ENCODE measurements around the gene WHRN. TPM values are rescaled to one million over a fixed set of nuclear protein-coding genes. Genes with fewer than 3 reads are reported as not detected.

Gene WHRN
- total RNA-seq, 1 donor from 2014 or later = 1.1 TPM

- peaks cover 6% of the 10 kb centered on the region for H3K27me3 Mint-ChIP-seq (ENCODE audit: insufficient read depth, low read depth)
- no peak overlapping the region for H2AFZ ChIP-seq (replicated peaks)
- H3K9me3 ChIP-seq (ENCODE audit: low read depth) = no peaks in the 10 kb centered on the region
- no peak overlapping the region for H3K27ac ChIP-seq
- H3K4me1 ChIP-seq = peaks cover 61% of the 10 kb centered on the region
- no peak for DNase-seq (ENCODE audit: low spot score)
- H3K79me2 ChIP-seq (ENCODE audit: low read depth) = peaks cover 9% of the 10 kb centered on the region
- H3K4me2 ChIP-seq = peak overlapping the region; percentile 72
- peaks cover 12% of the 10 kb centered on the region for H4K20me1 ChIP-seq (ENCODE audit: low read depth)
- H3K36me3 Mint-ChIP-seq = peaks cover 2% of the 10 kb centered on the region
- no peak overlapping the region for H3K4me3 ChIP-seq
- TF ChIP-seq EZH2 (IDR thresholded peaks at IDR 0.05) = no peak
- no peak for TF ChIP-seq CTCF (IDR thresholded peaks at IDR 0.05)
- no peak for TF ChIP-seq EZH2phosphoT487 (IDR thresholded peaks at IDR 0.05)
- no peaks in the 10 kb centered on the region for H3K36me3 ChIP-seq
- H3K9me3 Mint-ChIP-seq = no peaks in the 10 kb centered on the region
- H3K27ac Mint-ChIP-seq = no peak overlapping the region
- peaks cover 17% of the 10 kb centered on the region for H3K27me3 ChIP-seq
- H3K9ac ChIP-seq = no peak overlapping the region
- no peak overlapping the region for H3K4me3 Mint-ChIP-seq
- peaks cover 42% of the 10 kb centered on the region for H3F3A ChIP-seq (ENCODE audit: low read depth)
- H3K4me1 Mint-ChIP-seq = peaks cover 74% of the 10 kb centered on the region
Observed at GRCh38 chr9:114499941-114500696, 5.2 kb downstream of the WHRN start.

DNA sequence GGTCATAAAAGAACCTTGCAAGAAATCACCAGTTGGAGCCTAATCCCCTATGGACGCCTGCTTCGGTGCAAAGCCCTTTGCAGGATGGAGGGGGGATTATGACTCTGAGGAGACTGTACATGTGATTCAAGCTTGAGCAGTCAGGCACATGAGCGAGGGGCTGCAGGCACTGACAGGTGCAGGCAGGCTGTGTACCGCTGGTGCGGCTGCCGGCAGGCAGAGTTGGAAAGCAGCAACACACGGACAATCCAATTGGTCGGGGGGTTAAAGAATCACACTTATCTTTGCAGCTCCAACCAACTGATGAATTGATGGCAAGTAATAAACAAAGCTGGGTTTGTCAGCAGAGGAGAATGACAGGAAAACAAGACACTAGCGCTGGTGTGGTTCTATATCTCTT, 5.7 kb downstream of the WHRN start:
- Mint-ChIP-seq H3K9me3 (no peaks in the 10 kb centered on the region), H3K27me3 (ENCODE audit: insufficient read depth, low read depth) (peaks cover 4% of the 10 kb centered on the region), H3K36me3 (peaks cover 2% of the 10 kb centered on the region), H3K4me1 (peaks cover 78% of the 10 kb centered on the region), H3K27ac (peak overlapping the region; percentile 70), H3K4me3 (peak overlapping the region; percentile 76)
- DNase-seq (ENCODE audit: low spot score) = peak; percentile 87
- TF ChIP-seq EZH2phosphoT487 (IDR thresholded peaks at IDR 0.05) (no peak), EZH2 (IDR thresholded peaks at IDR 0.05) (no peak), CTCF (IDR thresholded peaks at IDR 0.05) (no peak)
- H3K27me3 ChIP-seq = peaks cover 11% of the 10 kb centered on the region
- H3K9ac ChIP-seq = no peak overlapping the region
- peaks cover 42% of the 10 kb centered on the region for H3F3A ChIP-seq (ENCODE audit: low read depth)
- H4K20me1 ChIP-seq (ENCODE audit: low read depth) = peaks cover 12% of the 10 kb centered on the region
- peaks cover 58% of the 10 kb centered on the region for H3K4me1 ChIP-seq
- no peaks in the 10 kb centered on the region for H3K9me3 ChIP-seq (ENCODE audit: low read depth)
- no peak overlapping the region for H2AFZ ChIP-seq (replicated peaks)
- H3K79me2 ChIP-seq (ENCODE audit: low read depth) = peaks cover 9% of the 10 kb centered on the region
- H3K4me2 ChIP-seq = peak overlapping the region; percentile 68
- H3K36me3 ChIP-seq = no peaks in the 10 kb centered on the region
- H3K27ac ChIP-seq = no peak overlapping the region
- H3K4me3 ChIP-seq = no peak overlapping the region

DNA sequence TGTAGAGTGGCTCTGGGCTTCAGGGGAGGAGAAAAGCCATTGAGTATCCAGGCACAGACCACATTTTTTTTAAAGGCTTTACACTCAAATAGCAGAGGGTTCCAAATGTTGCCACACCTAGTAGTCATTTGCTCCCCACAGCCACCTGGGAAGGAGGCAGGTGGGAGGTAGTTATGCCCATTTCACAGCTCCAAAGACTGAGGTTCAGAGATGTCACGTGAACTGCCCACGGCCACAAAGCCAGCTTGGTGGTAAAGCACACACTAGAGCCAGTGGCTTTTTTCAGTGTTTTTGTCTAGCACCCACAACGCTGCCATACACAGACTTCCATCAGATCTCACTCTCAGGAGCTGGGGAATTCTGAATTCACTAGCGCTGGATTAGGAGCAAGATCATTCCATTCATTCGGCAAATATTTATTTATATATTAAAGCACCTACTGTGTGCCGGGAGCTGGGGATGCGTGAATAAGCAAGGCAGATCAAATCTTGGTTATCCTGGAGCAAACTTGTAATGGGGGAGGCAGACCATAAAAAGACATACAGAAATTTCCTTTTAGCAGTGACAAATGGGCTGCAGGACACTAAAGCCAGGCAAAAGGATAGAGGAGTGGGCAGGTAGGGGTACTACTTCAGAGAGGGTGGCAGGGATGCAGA, 7.4 kb downstream of the WHRN start:
- Mint-ChIP-seq H3K36me3 (peaks cover 2% of the 10 kb centered on the region), H3K4me3 (no peak overlapping the region), H3K27ac (no peak overlapping the region), H3K27me3 (ENCODE audit: insufficient read depth, low read depth) (no peaks in the 10 kb centered on the region), H3K9me3 (no peaks in the 10 kb centered on the region), H3K4me1 (peaks cover 67% of the 10 kb centered on the region)
- Histone ChIP-seq H4K20me1 (ENCODE audit: low read depth) (peaks cover 12% of the 10 kb centered on the region), H3K9me3 (ENCODE audit: low read depth) (no peaks in the 10 kb centered on the region), H3K27ac (no peak overlapping the region), H3K4me1 (peaks cover 43% of the 10 kb centered on the region), H3K36me3 (no peaks in the 10 kb centered on the region), H3K79me2 (ENCODE audit: low read depth) (peaks cover 4% of the 10 kb centered on the region), H3K27me3 (no peaks in the 10 kb centered on the region), H3F3A (ENCODE audit: low read depth) (peaks cover 29% of the 10 kb centered on the region), H2AFZ (replicated peaks) (no peak overlapping the region), H3K4me3 (no peak overlapping the region), H3K9ac (no peak overlapping the region), H3K4me2 (no peak overlapping the region)
- DNase-seq (ENCODE audit: low spot score) = no peak
- TF ChIP-seq CTCF (IDR thresholded peaks at IDR 0.05) (no peak), EZH2 (IDR thresholded peaks at IDR 0.05) (no peak), EZH2phosphoT487 (IDR thresholded peaks at IDR 0.05) (no peak)
